HG03520 (cell line): Measurements from ENCODE around the gene OSBPL5.
"Not testable (repeated sequence)": the region's sequence is repeated elsewhere in the genome, so short reads cannot be mapped to it uniquely, and the experiment has no call there.

Experiments used
- ATAC-seq: cut with Tn5 transposase; IDR thresholded peaks from one replicate; pipeline ENCODE4 v1.9.1; 2021; ENCODE audit warnings: mild to moderate bottlenecking, moderate library complexity; ENCODE audit not compliant: unreplicated experiment

Gene OSBPL5

DNA sequence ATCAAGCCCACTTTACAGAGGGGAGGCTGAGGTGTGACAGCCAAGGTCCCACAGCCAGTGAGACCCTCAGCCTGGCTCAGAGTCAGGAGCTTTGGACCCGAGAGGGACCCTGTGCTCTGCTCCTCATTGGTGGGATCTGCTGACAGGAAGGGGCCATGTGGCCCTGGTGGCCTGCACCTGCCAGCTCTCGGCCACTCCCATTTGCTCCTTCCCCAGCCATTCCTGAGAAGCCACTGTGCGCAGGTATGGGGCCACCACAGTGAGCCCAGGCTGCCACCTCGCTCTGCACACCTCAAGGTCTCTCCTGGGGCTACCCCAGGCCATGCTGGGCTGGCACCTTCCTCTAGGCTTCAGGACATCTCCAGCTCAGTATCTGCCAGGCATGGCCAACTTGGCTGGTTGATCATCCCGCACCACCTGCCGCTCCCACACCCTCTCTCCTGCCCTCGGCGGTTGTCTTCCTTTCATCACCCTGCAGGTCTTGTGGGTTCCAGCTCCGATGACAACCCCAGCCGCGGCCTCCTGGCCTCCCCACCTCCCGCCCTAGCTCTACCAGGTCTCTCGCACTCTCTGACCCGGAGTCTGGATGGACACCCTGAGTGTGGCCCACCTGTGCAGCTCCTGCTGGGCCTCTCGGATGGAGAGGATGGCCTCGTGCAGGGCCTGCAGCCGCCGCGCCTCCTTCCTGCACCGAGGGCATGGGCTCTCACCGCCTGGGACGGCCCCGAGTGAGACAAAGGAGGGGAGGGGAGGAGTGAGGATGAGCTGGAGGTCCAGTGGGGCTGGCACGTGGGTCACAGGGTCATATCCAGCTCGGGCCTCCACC lies 75.7 kb downstream of the OSBPL5 start:
- ATAC-seq, result no peak

DNA sequence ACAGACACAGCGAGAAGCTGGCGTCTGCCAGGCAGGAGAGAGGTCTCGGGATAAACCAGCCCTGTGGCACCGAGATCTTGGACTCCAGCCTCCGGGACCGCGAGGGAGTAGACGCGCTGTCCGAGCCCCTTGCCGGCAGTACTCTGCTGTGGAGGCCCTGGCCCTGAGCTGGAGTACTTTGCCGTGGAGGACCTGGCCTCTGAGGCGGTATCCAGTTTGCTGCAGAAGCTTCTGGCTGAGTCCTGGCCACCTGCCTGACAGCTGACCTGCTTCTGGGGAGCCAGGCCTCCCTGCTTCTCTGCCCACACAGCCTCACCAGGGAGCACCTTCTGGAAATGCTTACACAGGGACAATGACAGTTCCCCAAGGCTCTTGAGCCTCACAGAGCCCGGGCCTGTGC lies 76.3 kb downstream of the OSBPL5 start:
- ATAC-seq, result no peak

DNA sequence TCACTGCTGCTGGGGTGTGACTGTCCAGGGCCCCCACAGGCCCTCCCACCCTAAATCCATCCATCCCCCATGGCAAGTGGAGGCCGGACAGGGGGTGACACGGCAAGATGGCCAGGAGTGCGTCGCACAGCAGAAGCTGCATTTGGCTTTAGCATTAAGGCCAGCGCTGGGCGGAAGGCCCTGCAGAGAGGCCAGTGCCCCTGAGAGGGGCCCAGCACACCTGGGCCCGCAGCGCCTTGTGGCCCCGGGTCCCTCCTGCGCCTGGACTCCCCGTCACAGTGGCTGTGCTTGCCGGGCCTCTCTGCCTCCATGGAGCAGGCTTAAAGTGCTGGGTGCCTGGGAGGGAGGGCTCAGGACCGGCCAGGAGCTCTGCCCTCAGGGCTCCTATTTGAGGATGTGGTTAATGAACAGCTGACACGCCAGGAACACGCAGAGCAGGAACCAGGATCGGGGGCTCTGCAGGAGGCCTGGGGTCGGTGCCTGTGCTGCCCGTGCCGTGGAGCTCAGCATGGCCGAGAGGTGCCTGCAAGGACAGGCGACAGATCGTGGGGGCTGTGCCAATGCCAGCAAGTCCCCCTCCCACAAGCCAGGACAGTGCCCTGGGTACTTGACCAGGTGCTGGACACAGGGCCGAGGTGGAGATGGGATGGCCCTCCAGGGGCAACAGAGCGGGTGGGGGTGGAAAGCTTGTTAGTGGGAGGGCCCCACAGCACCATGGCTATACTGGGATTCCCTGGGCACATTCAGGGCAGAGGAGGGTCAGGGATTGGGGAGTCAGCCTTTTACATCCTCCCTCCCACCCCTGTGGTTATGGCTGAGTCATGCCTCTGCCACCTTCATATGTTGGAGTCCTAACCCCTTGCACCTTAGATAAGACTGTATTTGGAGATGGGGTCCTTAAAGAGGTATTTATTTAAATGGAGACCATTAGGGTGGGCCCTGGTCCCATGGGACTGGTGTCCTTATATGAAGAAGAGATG lies 77.0 kb downstream of the OSBPL5 start:
- no peak for ATAC-seq

DNA sequence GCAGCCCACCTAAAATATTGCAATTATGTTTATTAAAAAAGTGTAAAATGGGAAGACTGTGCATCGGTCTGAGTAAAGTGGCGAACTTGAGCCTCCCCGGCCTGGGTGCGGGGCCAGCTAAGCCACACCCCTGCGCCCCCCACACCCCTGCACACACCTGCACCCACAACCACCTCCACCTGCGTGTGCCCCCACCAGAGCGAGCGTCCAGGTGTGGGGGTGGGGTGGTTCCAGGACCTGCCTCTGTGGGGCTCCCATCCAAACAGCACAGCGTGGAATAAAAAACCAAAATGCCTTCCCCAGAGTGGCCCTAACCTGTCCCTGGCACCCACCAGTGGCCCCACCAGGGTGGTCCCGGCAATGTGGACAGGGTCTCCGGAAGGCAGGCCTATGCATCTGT lies 77.7 kb downstream of the OSBPL5 start:
- ATAC-seq, result no peak

DNA sequence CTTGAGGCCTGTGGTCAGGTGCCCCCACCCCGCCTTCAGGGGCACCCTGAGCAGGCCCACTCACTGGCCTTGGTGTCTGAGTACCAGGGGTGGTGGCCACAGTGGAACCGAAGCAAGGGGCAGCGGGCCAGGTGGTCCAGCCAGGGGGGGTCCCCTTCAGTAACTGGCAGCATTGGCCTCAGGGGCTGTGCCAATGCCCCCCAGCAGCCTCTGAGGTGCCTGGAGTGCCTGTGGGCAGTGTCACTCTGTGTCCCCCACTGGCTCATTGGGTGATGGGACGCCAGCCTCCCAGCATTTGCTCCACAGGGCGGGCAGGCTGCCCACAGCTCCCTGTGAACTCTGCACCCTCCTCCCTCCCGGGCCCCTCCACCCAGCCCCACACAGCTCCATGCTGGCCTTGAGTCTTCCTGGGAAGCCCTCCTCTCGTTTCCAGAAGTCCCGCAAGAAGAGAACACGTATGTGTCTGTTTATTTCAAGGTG lies 78.4 kb downstream of the OSBPL5 start:
- no peak for ATAC-seq

DNA sequence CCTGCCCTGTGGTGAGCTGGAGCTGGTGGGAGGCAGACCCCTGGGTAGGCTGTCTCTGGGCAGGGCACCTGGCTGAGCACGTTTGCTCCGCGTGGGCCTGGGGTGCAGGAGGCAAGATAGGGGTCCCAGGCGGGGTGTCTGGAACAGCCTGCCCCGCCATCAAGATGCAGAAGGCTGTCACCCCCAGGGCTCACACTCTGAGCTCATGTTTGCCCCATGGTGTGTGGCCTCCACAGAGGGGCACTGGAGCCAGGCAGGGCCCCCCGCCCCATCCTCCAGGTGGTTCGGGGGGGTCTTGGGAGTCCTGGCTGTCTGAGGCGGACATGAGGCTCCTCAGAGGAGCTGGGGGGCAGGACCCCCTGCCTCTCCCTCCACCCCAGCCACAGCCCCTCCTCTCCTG lies 79.0 kb downstream of the OSBPL5 start:
- no peak for ATAC-seq

DNA sequence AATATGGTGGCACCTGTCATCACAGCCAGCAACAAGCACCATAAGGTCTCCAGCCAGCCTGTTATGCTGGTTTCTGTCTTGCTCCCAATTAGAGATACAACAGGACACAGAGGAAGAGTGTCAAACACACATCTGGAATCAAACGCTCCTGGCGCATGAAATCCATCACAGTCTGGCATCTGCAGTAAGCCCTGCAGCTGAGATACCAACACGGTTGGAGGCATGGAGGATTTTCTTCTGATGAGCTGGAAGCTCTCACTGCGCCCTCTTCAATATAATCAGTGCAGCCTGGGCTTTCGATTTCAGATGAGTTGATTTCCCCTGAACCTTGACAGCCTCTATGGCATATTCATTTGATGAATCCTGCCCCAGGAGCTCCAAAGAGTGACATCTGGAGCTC lies 80.1 kb downstream of the OSBPL5 start:
- ATAC-seq, result no peak

DNA sequence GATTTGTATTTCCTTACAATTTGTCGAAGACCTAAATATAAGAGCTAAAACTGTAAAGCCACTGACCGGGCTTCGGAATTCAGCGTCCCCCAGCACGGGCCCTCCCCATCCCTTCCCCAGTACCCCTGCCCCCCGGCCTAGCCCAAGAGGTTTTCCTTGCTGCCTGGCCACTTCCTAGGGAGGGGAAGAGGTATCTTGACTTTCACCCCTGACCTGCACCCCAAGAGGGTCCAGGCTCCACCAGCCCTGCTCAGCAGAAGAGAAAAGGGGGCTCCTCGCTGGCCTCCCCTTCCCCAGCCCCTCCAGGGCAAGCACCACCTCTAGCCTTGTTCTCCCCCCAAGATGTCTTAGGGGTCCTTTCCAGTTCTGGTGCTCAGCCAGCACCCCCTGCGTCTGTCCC lies 81.8 kb downstream of the OSBPL5 start:
- ATAC-seq, result no peak

DNA sequence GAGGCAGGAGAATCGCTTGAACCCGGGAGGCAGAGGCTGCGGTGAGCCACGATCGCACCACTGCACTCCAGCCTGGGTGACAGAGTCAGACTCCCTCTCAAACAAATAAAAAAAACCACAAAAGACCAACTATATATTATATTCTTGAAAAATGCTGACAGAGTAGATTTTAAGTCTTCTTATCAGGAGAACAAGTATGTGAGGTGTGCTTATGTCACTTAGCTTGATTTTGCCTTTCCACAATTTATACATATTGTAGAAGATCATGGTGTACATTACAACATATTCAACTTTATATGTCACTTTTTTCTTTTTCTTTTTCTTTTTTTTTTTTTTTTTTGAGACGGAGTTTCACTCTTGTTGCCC lies 83.7 kb downstream of the OSBPL5 start:
- ATAC-seq, result no peak

DNA sequence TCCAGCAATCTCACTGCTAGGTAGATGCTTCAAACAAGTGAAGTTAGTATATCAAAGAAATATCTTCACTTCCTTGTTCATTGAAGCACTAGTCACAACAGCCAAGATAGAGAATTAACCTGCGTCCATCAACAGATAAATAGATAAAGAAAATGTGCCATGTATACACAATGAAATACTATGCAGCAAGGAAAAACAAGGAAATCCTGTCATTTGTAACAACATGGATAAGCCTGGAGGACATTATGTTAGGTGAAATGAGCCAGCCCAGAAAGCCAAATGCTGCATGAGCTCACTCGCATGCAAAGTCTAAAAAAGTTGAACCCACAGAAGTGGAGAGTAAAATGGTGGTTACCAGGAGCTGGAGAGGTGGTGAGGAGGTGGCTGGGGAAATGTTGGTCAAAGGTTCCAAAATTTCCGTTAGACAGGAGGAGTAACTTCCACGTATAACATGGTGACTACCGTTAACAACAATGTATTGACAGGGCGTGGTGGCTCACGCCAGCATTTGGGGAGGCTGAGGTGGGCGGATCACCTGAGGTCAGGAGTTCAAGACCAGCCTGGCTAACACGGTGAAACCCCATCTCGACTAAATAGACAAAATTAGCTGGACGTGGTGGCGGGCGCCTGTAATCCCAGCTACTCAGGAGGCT lies 84.3 kb downstream of the OSBPL5 start:
- no peak for ATAC-seq

DNA sequence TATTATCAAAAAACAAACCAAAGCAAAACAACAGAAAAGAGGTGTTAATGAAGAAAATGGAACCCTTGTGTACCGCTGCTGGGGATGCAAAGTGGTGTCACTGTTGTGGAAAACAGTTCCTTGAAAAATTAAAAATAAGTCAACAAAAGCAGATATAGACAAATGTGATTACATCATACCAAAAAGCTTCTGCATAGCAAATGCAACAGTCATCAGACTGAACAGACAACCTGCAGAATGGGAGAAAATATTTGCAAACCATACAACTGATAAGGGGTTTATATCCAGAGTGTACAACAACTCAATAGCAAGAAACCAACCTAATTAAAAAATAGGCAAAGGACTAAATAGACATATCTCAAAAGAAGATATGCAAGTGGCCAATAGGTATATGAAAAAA lies 85.0 kb downstream of the OSBPL5 start:
- ATAC-seq, result no peak

DNA sequence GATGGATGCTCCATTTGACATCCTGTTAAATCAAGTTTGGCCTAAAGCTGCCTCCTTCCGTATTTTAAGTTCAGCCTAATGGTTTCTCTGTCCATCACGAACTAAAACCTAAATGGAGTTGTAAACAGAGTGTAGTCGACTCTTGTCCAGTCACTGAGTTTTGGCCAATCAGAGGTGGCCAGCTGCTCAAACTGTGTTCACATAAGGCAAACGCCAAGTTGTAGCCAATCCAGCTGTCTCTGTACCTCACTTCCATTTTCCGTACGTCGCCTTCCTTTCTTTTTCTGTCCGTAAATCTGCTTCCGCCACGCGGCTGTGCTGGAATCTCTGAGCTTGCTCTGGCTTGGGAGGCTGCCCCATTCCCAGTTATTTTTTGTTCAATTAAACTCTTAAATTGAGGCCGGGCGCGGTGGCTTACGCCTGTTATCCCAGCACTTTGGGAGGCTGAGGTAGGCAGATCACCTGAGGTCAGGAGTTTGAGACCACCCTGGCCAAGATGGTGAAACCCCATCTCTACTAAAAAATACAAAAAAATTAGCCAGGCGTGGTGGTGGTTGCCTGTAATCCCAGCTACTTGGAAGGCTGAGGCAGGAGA lies 87.2 kb downstream of the OSBPL5 start:
- ATAC-seq, result no peak

DNA sequence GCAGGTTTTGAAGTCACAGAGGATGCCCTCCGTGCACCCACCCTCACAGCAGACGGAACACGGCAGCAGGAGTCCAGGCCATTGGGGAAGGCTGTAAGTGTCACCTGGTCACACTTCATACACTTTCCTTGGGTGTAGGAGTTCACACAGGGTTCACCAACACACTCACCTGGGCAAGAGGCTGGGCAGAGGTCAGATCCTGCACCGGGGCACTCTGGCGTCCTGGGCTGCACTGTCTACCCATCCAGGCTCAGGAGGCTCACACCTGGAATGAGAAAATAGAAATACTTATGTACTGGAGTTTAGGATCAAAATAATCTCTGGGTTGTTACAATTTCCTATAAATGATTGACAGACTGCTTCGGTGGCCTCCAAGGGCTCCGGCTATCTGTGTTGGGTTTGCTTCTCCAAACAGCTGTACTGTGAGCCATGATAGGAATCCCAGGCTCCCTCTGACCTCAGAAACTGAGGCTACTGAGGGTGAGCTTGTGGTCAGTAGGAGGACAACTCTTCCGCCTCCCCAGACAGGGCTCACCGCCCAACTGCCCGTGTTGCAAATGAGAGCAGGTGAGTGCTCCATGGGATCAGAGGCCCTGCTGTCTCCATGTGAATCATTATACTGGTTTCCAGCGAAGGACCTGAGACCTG lies 87.8 kb downstream of the OSBPL5 start:
- ATAC-seq, result no peak

DNA sequence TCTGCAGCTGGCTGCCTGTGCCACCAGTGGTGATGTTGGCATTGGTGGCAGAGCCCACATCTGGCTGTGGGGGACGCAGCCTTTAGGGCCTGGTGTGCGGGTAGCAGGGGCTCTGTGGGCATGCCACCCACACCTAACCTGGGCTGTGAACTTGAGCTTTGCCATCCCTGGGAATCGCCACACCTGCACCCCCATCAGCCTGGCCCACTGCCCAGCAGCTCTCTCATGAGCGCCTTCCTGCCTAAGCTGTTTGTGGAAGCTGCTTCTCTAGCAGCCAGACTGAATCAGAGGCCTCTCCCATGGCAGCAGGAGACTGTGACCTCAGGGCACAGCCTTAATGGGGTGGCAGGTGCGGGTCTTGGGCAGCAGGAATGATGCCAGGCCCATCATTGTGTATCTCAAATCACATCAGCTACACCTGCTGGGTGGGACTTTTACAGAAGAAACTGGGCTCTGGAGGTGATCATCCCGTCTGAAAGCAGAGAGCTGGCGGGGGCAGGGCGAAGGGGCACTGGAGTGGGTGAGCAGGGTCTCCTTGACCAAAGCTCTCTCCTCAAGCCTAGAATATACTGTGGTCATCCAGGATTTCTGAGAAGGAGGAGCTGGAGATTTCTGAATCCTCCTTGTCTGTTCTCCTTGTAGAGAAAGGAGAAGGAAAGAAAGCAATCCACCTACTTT lies 90.1 kb downstream of the OSBPL5 start:
- no peak for ATAC-seq

DNA sequence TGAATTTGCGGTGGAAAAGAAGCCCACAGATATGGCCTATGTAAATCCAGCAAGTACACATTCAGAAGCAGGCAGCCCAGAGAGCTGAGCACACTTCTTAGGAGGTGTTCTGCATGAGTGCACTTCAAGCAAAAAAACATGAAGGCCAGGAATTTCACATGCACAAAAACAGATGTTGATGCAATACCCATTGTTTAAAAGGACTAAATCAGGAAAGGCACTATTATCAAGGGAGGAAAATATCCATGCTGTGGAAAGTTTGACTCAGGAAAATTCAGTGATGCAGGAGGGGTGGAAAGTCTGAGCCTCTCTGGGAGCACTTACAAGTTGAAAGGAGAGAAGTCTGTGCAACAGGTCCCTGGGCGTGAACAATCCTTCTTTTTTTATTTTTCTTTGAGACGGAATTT lies 92.1 kb downstream of the OSBPL5 start:
- ATAC-seq, result no peak

DNA sequence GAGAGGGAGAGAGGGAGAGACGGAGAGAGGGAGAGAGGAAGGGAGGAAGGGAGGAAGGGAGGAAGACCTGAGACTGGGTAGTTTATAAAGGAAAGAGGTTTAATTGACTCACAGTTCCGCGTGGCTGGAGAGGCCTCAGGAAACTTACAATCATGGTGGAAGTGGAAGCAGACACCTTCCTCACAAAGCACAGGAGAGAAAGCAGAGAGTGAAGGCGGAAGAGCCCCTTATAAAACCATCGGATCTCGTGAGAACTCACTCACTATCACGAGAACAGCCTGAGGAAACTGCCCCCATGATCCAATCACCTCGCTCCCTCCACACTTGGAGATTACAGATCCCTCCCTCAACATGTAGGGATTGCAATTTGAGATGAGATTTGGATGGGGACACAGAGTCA lies 95.7 kb downstream of the OSBPL5 start:
- ATAC-seq, result no peak

DNA sequence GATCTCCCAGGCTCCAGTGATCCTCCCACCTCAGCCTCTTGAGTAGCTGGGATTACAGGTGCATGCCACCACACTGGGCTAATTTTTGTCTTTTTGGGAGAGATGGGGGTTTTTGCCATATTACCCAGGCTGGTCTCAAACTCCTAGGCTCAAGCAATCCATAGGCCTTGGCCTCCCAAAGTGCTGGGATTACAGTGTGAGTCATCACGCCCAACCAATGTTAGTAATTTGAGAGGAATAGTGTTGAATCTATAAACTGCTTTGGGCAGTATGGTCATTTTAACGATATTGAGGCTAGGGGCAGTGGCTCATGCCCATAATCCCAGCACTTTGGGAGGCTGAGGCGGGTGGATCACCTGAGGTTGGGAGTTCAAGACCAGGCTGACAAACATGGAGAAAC lies 98.8 kb downstream of the OSBPL5 start:
- not testable (repeated sequence) for ATAC-seq

DNA sequence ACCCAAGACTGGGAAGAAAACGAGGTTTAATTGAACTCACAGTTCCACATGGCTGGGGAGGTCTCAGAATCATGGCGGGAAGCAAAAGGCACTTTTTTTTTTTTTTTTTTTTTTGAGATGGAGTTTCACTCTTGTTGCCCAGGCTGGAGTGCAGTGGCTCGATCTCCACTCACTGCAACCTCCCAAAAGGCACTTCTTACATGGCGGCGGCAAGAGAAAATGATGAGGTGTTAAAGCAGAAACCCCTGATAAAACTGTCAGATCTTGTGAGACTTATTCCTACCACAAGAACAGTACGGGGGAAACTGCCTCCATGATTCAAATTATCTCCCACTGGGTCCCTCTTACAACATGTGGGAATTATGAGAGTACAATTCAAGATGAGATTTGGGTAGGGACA lies 100.4 kb downstream of the OSBPL5 start:
- not testable (repeated sequence) for ATAC-seq

DNA sequence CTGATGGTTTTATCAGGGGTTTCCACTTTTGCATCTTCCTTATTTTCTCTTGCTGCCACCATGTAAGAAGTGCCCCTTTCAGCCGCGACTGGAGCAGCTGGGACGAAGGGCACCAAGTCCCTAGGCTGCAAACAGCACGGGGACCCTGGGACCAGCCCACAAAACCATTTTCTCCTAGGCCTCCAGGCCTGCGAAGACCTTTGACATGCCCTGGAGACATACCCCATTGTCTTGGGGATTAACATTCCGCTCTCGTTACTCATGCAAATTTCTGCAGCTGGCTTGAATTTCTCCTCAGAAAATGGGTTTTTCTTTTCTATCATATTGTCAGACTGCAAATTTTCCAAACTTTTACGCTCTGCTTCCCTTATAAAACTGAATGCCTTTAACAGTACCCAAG lies 101.2 kb downstream of the OSBPL5 start:
- not testable (repeated sequence) for ATAC-seq

DNA sequence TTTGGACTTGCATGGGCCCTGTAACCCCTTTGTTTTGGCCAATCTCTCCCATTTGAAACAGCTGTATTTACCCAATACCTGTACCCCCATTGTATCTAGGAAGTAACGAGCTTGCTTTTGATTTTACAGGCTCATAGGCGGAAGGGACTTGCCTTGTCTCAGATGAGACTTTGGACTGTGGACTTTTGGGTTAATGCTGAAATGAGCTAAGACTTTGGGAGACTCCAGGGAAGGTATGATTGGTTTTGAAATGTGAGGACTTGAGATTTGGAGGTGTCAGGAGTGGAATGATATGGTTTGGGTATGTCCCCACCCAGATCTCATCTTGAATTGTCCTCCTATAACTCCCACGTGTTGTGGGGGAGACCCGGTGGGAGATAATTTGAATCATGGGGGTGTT lies 101.7 kb downstream of the OSBPL5 start:
- not testable (repeated sequence) for ATAC-seq
